BLaER1 treated with 17β-estradiol and CSF1 and Interleukin-3, amounts not matched to agents 10 nM and 100 nM (cell line): ENCODE data around the gene IGF2BP3.
A peak's percentile ranks its signal among the peaks of the same experiment; 100 is the strongest.

Source experiments
- H3K27ac ChIP-seq, 11 experiments: shearing (Covaris generic); formaldehyde crosslinking; 2 replicates each; pipeline ENCODE4 v1.8.1; 2022
- H3K27me3 ChIP-seq, 11 experiments: shearing (Covaris generic); formaldehyde crosslinking; 2 replicates each; pipeline ENCODE4 v1.8.1; 2022
- H3K36me3 ChIP-seq, 11 experiments: shearing (Covaris generic); formaldehyde crosslinking; 2 replicates each; pipeline ENCODE4 v1.8.1; 2022
- H3K4me1 ChIP-seq, 10 experiments: shearing (Covaris generic); formaldehyde crosslinking; 2 replicates each; pipeline ENCODE4 v1.8.1; 2022
- H3K4me2 ChIP-seq, 11 experiments: shearing (Covaris generic); formaldehyde crosslinking; 2 replicates each; pipeline ENCODE4 v1.8.1; 2022
- H3K4me3 ChIP-seq, 10 experiments: shearing (Covaris generic); formaldehyde crosslinking; 2 replicates each; pipeline ENCODE4 v1.8.1; 2022
- H3K9ac ChIP-seq, 11 experiments: shearing (Covaris generic); formaldehyde crosslinking; 2 replicates each; pipeline ENCODE4 v1.8.1; 2022
- H3K9me3 ChIP-seq, 11 experiments: shearing (Covaris generic); formaldehyde crosslinking; replicated peaks in 1 of 11; 2 replicates each; pipeline ENCODE4 v1.8.1; 2022
- H4K20me1 ChIP-seq, 11 experiments: shearing (Covaris generic); formaldehyde crosslinking; 2 replicates each; pipeline ENCODE4 v1.8.1; 2022
- Cebpa-rat ChIP-seq, 11 experiments: shearing (Covaris generic); IDR thresholded peaks; 2 replicates each; pipeline ENCODE4 v1.8.1; 2022

IGF2BP3 gene

GRCh38 chr7:23380961-23381360 lies 89.3 kb downstream of the IGF2BP3 start:
- Histone ChIP-seq H3K27me3 (no peaks in the 10 kb centered on the region), H3K36me3 (no peaks in the 10 kb centered on the region), H4K20me1 (no peaks in the 10 kb centered on the region), H3K27ac (no peak overlapping the region), H3K4me2 (no peak overlapping the region), H3K9me3 (peaks cover 0 to 12% (median 0%) of the 10 kb centered on the region in 11 experiments; a peak in 2 of 22 replicates), H3K9ac (no peak overlapping the region), H3K4me3 (no peak overlapping the region), H3K4me1 (peaks cover 0 to 13% (median 0%) of the 10 kb centered on the region in 10 experiments; a peak in 2 of 20 replicates)
- TF ChIP-seq Cebpa-rat (IDR thresholded peaks at IDR 0.05), result no peak

- Histone ChIP-seq H3K4me2 (no peak overlapping the region), H3K9me3 (peaks cover 0 to 12% (median 0%) of the 10 kb centered on the region in 11 experiments; a peak in 2 of 22 replicates), H3K4me1 (peaks cover 0 to 13% (median 0%) of the 10 kb centered on the region in 10 experiments; a peak in 2 of 20 replicates), H4K20me1 (no peaks in the 10 kb centered on the region), H3K9ac (no peak overlapping the region), H3K36me3 (no peaks in the 10 kb centered on the region), H3K27me3 (no peaks in the 10 kb centered on the region), H3K27ac (no peak overlapping the region), H3K4me3 (no peak overlapping the region)
- TF ChIP-seq Cebpa-rat (IDR thresholded peaks at IDR 0.05), result no peak
Measured at GRCh38 chr7:23380556-23380955, 89.7 kb downstream of the IGF2BP3 start.

- Histone ChIP-seq H3K4me2 (no peak overlapping the region), H3K36me3 (no peaks in the 10 kb centered on the region), H3K27me3 (no peaks in the 10 kb centered on the region), H3K27ac (no peak overlapping the region), H4K20me1 (no peaks in the 10 kb centered on the region), H3K4me1 (peaks cover 0 to 16% (median 0%) of the 10 kb centered on the region in 10 experiments; a peak in 6 of 20 replicates), H3K9ac (no peak overlapping the region), H3K9me3 (peaks cover 0 to 12% (median 0%) of the 10 kb centered on the region in 11 experiments; a peak in 2 of 22 replicates), H3K4me3 (no peak overlapping the region)
- no peak for TF ChIP-seq Cebpa-rat (IDR thresholded peaks at IDR 0.05)
Measured at GRCh38 chr7:23378996-23379395, 91.3 kb downstream of the IGF2BP3 start.

GRCh38 chr7:23377134-23377533 lies 93.2 kb downstream of the IGF2BP3 start:
- Histone ChIP-seq H3K9me3 (peaks cover 0 to 12% (median 0%) of the 10 kb centered on the region in 11 experiments; a peak in 2 of 22 replicates), H3K36me3 (no peaks in the 10 kb centered on the region), H3K4me2 (peak overlapping the region in 2 of 11 experiments; percentile 0 to 3; a peak in 1 of 22 replicates), H4K20me1 (no peaks in the 10 kb centered on the region), H3K4me1 (peaks cover 8 to 30% (median 13%) of the 10 kb centered on the region in 10 experiments), H3K27ac (peak overlapping the region in 2 of 11 experiments; percentile 1 to 11; a peak in 1 of 22 replicates), H3K27me3 (no peaks in the 10 kb centered on the region), H3K4me3 (no peak overlapping the region), H3K9ac (no peak overlapping the region)
- no peak for TF ChIP-seq Cebpa-rat (IDR thresholded peaks at IDR 0.05)

- Histone ChIP-seq H3K4me3 (no peak overlapping the region), H3K9ac (no peak overlapping the region), H3K9me3 (peaks cover 0 to 12% (median 0%) of the 10 kb centered on the region in 11 experiments; a peak in 2 of 22 replicates), H3K4me2 (peak overlapping the region; percentile 36 to 83 (median 50); a peak in 21 of 22 replicates), H3K4me1 (peaks cover 8 to 30% (median 13%) of the 10 kb centered on the region in 10 experiments), H4K20me1 (no peaks in the 10 kb centered on the region), H3K36me3 (no peaks in the 10 kb centered on the region), H3K27me3 (no peaks in the 10 kb centered on the region), H3K27ac (peak overlapping the region in 4 of 11 experiments; percentile 23 to 47 (median 32); a peak in 5 of 22 replicates)
- no peak for TF ChIP-seq Cebpa-rat (IDR thresholded peaks at IDR 0.05)
Measured at GRCh38 chr7:23373151-23374004, 96.9 kb downstream of the IGF2BP3 start.

- H3K4me2 ChIP-seq, result peak overlapping the region; percentile 36 to 83 (median 50); a peak in 18 of 22 replicates
- H3K36me3 ChIP-seq, result no peaks in the 10 kb centered on the region
- no peak overlapping the region for H3K9ac ChIP-seq
- no peak overlapping the region for H3K27ac ChIP-seq
- no peaks in the 10 kb centered on the region for H3K27me3 ChIP-seq
- no peak for TF ChIP-seq Cebpa-rat (IDR thresholded peaks at IDR 0.05)
- H3K4me1 ChIP-seq, result peaks cover 8 to 28% (median 13%) of the 10 kb centered on the region in 10 experiments
- peaks cover 0 to 8% (median 0%) of the 10 kb centered on the region in 11 experiments; a peak in 2 of 22 replicates for H3K9me3 ChIP-seq
- H3K4me3 ChIP-seq, result no peak overlapping the region
- no peaks in the 10 kb centered on the region for H4K20me1 ChIP-seq
Measured at GRCh38 chr7:23372611-23373010, 97.7 kb downstream of the IGF2BP3 start.

GRCh38 chr7:23371654-23372053 lies 98.6 kb downstream of the IGF2BP3 start:
- Histone ChIP-seq H4K20me1 (no peaks in the 10 kb centered on the region), H3K4me1 (peaks cover 8 to 20% (median 13%) of the 10 kb centered on the region in 10 experiments), H3K4me3 (no peak overlapping the region), H3K9ac (no peak overlapping the region), H3K27me3 (no peaks in the 10 kb centered on the region), H3K27ac (no peak overlapping the region), H3K4me2 (no peak overlapping the region), H3K9me3 (peaks cover 0 to 2% (median 0%) of the 10 kb centered on the region in 11 experiments; a peak in 1 of 22 replicates), H3K36me3 (no peaks in the 10 kb centered on the region)
- no peak for TF ChIP-seq Cebpa-rat (IDR thresholded peaks at IDR 0.05)

- Histone ChIP-seq H3K27ac (no peak overlapping the region), H3K36me3 (no peaks in the 10 kb centered on the region), H3K4me1 (peaks cover 8 to 17% (median 13%) of the 10 kb centered on the region in 10 experiments), H3K4me2 (no peak overlapping the region), H3K9me3 (no peaks in the 10 kb centered on the region), H3K9ac (no peak overlapping the region), H3K4me3 (no peak overlapping the region), H3K27me3 (no peaks in the 10 kb centered on the region), H4K20me1 (no peaks in the 10 kb centered on the region)
- no peak for TF ChIP-seq Cebpa-rat (IDR thresholded peaks at IDR 0.05)
Measured at GRCh38 chr7:23369695-23370404, 100.4 kb downstream of the IGF2BP3 start.

- no peak overlapping the region for H3K4me2 ChIP-seq
- H3K9me3 ChIP-seq, result no peaks in the 10 kb centered on the region
- H3K36me3 ChIP-seq, result no peaks in the 10 kb centered on the region
- H3K27ac ChIP-seq, result no peak overlapping the region
- H3K9ac ChIP-seq, result no peak overlapping the region
- H3K4me3 ChIP-seq, result no peak overlapping the region
- H3K4me1 ChIP-seq, result peaks cover 8 to 16% (median 13%) of the 10 kb centered on the region in 10 experiments
- H3K27me3 ChIP-seq, result no peaks in the 10 kb centered on the region
- no peak for TF ChIP-seq Cebpa-rat (IDR thresholded peaks at IDR 0.05)
- no peaks in the 10 kb centered on the region for H4K20me1 ChIP-seq
Measured at GRCh38 chr7:23369100-23369499, 101.2 kb downstream of the IGF2BP3 start.
